D341Med (cell line): ENCODE measurements around the gene PHC2.
A peak's percentile ranks its signal among the peaks of the same experiment; 100 is the strongest.

ENCODE experiments used
- DNase-seq: peaks from one replicate; pipeline ENCODE4 v3.0.0; 2012; ENCODE audit warnings: low spot score

The PHC2 gene

DNA sequence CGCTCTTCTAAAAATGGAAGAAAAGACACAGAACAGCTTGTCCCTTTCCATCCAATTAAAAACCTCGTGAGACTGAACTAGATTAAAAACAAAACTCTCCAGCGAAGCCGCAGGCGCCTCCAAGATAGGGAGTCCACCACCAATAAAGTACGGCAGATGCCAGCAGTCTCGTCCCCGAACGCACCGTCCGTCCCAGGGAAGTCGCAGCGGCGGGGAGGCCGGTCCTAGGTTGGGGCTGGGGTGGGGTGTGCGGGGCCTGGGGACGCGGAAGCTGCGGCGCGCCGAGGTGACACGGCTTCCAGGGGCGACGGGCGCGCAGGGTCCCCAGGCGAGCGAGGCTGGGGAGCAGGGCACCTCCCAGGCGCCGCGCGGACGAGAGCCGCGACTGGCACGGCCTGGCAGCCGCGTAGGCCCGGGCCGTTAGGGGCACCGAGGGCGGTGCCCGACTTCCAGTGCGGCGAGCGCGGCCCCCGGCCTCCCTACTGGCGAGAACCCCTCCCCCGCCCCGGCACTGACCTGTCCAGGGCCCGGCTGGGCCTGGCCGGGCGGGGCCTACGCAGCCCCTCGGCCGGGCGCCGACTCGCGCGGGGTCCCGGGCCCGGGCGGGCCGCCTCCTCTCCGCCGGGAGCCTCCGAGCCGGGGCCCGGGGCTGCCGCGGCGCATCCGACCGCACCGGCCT is 81.7 kb downstream of the PHC2 start:
- DNase-seq: peak; percentile 62

DNA sequence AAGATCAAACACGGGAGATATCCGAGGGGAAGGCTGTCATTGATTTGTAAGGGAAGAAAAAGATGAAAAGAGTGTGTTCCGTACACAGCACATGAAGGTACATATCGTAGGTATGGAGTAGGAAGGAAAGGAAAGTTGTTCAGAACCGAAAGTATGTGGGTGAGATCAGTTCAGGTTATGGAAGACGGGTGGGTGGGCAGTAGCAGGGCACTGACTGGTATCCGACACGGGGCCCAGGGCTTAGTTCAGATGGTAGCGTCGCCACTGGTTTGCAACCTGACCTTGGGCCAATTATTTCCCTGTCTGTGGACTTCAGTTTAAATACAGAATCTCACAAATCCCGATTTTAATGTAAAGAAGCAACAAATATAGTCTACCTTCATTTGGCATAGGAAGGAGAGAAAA is 82.2 kb downstream of the PHC2 start:
- DNase-seq: no peak

DNA sequence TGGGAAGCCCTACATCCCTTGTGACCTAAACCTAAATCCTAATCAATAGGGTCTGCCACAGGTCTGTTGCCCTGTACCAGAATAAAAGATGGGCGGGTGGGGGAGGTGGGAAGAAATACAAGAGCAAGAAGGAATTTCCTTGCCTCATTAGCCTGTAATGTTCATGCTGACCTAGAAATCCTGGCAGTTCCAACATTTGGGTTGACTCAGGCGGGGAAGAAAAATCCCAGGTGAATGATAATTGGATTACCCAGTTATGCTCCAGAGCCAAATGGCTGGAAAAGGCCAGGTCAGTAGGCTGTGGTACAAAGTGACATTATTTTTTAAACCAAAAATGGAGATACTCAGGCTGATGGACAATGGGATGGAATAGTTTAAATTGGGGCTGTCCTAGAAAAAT is 82.7 kb downstream of the PHC2 start:
- DNase-seq: no peak

DNA sequence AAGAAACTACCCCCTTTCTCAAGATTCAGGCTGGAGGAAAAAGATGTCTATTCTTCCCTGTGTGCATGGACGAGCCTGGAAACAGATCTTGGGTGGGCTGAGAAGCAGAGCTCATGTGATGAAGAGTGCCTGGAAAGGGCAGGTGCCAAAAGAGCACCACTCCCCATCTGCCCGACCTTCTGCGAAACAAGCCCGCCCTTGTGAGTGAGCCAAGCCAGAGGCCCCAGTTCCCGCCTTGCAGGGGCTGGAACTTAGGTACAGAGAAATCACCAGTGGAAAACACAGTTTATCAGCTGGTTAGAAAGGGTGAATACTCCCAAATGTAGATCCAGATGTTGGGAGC is 83.3 kb downstream of the PHC2 start:
- DNase-seq: no peak

DNA sequence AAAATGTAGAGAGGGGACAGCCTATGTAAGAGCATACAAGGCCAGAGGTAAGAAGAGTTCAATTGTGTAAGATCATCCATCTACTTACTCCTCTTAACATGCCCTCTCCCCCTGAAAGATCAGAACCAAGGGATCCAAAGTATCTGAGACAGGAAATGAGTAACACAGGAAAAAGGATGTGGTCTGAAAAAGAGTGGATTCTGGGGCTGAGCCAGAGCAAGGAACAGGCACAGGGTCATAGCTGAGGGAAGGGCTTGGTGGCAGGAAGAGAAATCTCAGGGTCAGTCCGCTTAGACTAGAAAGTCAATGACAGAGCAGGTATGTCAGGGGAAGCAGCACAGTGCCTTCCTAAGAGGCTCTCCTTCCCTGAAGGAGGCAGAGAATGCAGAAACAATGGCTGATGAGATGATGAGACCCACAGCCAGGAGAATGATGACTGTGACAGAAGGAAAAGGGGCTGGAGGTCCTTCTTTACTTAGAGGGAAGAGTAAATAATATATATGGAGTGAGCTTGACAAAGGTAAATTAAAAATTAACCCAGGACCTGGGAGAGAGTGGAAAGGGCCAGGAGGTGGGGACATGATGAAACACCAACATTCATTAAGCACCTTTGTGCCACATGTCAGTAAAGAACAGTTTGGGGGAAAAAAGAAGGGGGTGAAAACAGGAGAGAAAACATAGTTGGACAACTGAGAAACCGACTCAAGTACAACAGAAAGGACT is 83.8 kb downstream of the PHC2 start:
- DNase-seq: no peak

DNA sequence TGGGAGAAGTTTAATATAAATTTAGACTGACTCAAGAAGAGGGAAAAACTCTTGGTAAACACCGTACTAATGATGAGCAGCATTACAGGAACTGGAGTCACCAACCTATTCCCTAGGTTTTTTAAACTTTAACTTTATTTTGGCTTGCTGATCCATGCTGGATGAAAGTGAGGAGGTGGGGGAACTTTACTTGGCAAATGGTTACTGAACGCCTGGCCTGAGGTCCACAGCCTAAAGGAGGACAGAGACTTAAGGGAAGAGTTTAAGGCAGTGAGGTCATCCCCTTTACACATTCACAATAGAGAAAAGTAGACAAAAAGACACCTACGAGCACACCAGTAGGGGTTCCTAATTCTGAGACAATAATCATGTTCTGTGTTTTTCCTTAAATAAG is 84.4 kb downstream of the PHC2 start:
- DNase-seq: no peak

DNA sequence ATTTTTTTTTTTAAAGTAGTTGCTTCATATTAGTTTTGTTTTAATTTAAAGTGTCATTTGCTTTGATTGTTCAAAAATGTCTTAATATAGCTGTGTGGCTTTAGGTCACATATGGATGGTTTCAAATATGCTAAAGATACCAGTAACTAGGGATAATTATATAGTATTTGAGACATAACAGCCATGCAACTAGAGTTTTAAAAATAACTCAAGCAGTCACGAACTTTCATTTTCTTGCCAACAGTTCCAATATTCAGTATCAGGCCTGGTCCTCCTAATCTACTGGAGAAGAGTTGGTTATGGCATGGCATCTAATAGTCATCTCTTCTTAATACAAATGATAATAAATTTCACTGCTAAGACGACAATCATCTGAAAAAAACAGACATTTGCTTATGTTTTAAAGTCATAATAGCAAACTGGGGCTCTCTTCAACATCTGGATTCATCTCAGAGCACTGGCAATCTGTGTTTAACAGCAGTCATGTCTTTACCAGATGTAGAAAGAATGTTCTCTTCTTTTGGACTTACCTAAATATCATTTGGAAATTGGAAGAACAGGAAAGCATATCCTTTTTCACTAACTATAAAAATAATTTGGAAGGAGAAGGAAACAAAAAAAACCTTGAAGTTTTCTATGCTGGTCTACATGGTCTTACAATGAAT is 85.9 kb downstream of the PHC2 start:
- DNase-seq: no peak

DNA sequence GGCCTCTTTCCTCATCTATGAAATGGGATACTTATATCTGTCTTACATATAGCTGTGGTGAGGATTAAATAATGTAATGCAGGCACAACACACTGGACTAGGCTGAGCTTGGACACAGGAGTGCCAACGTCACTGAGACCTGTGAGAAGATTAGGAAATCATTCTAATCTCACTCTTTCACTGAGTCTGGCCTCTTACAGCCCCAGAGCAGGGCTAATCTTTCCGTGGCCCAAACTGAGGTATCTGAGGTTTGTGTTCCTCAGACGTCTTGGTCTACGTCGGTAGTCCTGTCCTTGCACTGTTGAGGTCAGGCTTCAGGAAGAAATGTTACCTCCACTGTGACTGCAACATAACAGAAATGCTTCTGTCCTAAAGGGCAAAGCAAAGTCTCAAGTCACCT is 87.4 kb downstream of the PHC2 start:
- DNase-seq: no peak

DNA sequence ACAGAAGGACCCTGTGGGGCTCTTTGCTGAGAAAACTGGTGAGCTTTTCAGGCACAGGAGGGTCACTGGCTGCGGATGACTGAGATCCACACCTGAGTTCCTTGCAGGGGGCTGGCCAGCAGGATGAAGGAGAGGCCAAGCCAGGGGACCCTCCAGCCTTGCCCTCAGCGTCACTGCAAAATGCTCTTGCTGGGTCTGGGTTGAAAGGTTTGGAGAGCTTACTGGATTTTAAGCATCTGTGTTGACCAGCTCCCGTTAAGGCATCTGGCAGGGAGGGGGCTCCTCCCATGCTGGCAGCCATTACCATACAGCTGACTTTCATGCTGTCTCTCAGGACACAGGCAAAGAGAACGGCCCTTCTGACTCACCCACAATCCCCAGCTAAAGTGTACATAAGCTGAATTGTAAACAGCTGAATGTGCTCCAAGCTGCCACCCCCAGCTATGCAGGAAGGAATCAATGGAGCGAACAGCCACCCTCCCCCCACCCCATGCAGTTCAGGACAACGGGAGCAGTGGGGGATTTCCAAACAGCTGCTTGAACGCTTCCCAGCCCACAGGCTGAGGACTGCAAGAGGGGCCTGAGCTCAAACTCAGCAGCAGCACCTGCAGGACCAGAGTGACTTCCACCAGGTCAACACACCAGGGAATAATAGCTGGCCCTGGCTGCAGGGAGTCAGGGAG is 88.7 kb downstream of the PHC2 start:
- DNase-seq: peak; percentile 60

DNA sequence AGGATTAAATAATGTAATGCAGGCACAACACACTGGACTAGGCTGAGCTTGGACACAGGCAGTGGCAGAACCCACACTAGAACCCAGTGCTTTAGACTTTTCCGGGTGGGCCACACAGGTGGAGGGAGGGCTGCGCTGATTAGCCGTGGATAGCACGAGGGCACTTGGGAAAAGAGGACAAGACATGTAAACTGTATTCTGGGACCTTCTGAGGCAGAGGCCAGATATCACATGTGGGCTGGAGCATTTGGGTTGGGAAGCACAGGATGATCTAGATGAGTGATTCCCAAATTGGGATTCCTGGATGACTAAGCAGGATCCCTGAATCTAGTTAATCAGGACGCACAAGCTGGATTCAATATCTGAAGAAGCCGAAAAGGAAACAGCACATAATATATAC is 89.7 kb downstream of the PHC2 start:
- DNase-seq: no peak

DNA sequence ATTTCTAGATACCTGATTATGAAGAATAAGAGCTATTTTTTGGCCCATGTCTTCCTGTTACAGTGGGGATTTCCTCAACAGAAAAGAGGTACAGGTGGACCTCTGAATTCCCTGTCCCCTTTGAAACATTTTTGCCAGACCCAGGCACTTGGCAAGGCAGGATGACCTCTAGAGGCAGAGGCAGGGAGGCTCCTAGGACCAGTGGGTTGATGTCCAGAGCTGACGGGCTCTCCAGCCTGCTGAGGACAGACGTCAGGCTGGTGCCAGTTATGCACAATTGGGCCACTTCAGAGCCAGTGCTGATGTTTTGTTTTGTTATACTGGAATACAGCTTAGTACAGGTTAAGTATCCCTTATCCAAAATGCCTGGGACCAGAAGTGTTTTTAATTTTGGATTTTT is 91.5 kb downstream of the PHC2 start:
- no peak for DNase-seq

DNA sequence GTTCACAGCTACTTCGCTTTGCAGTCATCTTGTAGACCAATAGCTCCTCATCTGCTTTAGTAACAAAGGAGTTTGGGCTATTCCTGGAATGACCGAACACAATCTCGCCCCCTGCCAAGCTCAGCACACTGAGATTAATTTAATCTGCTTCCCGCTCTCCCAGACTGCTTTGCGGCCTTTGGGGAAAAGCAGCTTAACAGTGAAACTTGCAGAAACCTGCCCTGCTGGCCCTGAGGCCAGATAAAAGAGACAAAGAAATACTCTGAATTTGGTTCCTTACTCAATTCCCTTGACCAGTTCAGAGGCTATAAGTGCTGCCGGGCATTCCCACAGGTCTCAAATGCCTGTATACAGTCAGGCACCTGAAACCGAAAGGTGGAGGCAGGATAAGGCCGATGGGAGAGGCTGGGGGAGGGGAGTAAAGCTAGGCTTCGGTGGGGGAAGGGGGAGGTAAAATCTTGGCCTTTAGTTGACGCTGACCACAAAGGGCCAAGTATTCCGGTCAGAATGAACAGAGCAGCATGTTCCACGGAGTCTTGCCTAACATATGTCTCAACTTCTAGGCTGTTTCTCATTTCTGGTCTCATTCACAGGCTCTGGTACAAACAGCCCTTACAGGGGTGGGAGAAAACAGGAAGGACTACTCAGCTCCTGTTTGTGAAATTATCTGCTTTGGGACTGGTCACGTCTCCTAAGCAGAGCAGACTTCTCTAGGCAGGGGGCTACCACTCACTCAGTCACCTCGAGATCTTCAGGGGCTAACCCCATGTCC is 92.3 kb downstream of the PHC2 start:
- DNase-seq: peak; percentile 70

DNA sequence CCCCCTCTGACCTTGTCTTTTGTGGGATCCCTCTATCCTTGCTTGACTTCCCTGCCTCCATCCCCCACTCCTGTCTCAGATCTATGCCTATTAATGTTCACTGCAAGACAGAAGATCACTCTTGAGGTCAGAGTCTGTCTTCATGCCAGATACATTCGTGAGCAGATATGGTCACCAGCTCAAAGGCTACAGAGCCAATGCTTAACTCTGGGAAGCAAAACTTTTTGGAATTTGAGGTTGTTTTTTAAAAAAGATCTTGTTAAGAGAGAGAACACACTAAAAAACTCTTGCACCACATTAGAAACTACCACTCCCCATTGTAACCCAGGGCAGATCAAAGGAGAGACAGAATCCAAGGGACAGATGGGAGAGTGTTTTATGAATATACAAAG is 92.9 kb downstream of the PHC2 start:
- no peak for DNase-seq

DNA sequence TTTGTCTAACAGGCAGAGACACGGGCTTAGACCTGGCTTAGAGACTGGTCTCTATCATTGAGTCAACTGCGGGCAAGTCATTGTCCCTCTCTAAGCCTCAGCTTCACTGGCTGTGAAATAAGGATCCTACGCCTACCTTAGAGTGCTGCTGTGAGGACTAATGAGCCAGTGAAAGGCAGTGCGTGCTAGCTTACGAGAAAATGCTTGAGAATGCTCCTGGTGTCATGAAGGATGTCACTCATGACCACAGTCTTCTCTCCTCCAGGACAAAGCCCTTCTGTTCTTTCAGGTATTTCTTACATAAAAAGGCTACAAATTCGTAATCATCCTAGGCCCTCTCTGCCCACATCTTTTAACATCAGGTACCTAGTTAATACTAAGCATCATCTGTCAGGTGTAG is 93.5 kb downstream of the PHC2 start:
- no peak for DNase-seq

DNA sequence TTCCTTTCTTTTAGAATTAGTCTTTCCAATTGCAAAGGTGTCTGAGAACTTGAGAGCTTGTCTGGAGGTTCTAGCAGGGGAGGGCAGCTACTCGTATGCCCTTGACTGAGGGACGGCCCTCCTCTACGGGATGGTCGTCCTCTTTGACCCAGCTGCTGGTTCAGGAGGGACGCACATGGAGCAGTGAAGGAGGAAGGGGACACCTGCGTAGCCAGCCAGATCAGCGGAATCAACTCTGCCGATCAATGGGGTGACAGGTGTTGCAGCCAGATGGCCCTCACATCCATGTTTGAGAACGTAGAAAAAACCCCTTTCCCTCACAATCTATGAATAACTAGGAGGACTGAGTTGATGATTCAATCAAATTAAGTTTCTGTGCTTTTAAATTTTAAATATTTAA is 94.3 kb downstream of the PHC2 start:
- DNase-seq: no peak

DNA sequence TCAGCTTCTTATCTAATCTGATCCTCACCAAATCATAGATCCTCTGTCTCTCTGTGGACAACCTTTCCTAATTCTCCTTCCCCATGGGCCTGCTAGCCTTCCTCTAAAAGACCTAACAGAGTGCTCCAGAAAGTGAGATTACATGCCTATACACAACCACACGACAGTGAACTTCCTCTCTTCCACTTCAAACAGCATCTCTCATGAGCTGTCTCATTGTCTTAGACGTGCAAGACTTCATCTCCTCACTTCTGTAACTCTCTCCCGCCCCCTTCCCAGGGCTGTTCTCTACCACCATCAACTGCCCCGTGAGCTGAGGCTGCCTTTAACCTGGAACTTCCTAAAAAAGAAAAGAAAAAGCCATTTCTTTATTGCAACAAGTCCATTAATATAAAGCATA is 95.9 kb downstream of the PHC2 start:
- no peak for DNase-seq

DNA sequence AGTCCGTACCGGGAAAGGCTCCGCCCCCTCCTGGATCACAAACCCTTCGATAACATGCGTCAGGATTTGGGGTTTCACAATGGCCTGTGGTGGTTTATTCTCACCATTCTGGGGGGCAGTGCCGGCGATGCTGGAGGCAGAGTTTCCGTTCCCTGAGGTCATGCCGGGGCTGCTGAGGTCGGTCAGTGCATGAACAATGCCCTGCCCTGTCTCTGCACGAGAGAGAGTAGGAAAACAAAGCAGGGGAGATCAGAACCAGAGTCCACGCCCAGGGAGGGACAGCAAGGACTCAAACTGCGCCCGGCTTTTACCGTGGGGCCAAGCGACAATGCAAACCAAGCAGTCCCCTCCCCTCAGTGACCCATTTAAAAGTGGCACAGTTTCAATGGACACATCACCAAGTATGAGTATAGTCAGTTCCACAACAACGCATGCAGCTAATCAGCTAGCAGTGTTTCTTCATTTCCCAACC is 96.8 kb downstream of the PHC2 start:
- DNase-seq: no peak

DNA sequence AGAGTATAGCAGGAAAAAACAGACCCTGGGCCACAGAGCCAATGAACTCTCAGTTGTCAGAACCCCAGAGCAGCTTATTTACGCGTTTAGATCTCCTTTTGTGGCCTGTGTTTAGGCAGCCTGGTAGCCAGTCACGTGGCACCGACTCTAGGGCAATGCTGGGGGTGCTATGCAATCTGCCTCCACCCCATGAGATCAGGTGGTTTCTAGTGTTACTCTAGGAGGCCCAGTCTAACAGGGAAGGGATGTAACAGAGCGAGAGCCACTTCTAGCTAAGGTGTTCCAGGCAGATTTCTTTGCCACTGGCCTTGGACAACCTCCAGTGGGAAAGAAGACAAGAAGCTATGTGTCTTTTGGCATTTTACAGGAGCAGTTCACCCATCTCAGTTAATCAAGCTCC is 98.0 kb downstream of the PHC2 start:
- DNase-seq: no peak

DNA sequence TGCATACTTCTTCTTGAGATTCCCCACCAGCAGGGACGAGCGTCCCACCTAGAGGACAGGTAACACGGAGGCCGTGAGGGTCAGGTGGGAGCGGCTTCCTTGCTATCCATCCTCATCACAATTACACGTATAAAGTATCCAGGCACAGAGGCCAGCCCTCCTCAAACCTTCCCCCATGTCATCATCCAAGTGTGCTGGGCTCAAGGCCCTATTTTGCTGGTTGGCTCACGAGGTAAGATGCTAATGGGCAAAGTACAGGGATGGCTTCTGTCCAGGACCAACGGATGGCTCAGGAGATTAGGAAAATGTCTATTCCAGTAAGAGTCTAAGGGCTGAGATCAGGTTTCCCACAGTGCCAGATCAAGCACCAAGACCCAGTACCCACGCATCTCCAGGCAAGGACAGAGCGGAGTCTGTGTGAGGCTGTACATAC is 98.5 kb downstream of the PHC2 start:
- peak; percentile 48 for DNase-seq

DNA sequence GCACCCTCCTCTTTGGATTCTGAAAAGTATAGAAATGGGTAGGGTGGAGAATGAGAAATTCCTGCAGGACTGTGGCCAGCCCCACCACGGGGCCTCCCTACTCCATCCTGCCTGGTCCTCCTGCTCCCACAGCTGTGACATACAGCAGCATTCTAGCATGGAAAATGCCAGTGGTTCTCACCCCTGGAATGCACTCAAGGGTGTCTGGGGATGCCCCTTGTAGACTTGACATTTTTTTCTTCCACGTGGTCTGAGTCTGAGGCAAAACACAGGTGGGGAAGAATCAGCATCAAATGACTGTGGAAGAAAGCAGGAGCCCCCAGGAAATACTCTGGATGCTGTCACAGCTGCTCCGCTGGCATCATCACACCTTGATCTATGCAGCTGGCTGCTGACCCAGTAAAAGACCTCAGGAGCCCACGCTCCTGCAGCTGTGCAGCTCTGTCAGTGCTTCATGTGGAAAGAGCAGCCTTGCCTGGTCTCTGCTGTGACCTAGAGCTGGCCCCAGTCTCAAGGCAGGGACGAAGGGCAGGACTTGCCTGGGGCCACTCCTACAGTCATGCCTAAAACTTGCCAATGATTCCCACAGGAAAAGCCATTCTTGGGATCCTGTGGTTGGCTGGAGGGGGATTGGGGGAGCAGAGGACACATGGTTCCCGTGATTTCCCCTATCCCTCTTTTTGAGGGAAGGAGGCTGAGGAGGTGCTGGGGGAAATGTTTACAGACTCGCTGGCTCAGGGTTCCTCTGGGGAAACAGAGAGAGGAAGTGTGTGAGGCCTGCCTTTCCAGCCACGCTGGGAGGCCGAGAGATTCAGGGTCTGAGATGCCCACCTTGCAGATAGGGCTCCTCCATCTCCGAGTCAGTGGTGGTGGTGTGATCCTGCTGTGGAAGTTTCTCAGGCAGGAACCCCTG is 99.2 kb downstream of the PHC2 start:
- no peak for DNase-seq

DNA sequence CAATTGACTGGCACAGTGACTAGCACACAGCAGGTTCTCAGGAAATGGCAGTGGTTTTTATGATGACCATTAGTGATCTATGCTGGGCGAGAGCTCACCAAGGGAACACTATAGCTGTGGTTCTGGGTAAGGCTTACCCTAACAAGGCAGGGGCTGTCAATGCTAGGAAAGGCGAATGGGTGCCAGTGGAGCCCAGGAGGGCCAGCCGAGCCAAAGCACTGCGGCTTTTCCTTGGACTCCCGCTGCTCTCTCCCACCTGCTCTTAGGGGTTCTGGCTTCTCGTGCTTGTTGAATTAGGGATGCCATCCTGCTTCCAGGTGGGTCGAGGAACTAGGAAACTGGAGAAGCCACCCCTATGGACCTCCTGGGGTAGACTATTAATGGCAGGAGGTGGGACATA is 100.0 kb downstream of the PHC2 start:
- no peak for DNase-seq
